Keratinocyte (primary cell): ENCODE measurements around the gene VMP1. TPM values are rescaled to one million over a fixed set of nuclear protein-coding genes. Genes with fewer than 3 reads are reported as not detected.
A peak's percentile ranks its signal among the peaks of the same experiment; 100 is the strongest.
"Not testable (repeated sequence)": the region's sequence is repeated elsewhere in the genome, so short reads cannot be mapped to it uniquely, and the experiment has no call there.

ENCODE experiments used
- DNase-seq: peaks from one replicate; pipeline ENCODE4 v3.0.0-alpha.2; 2011; ENCODE audit warnings: low read depth, missing footprints, low spot score
- FAIRE-seq: peaks from 2 replicates; lab custom pipeline; 2011; peaks lifted over from hg19 to GRCh38; lab: Jason Lieb, UNC
- H2AFZ ChIP-seq: 2 replicates; pipeline ENCODE4 v1.6.0; 2012; ENCODE audit warnings: low read length, control low read depth, inconsistent platforms; ENCODE audit not compliant: control insufficient read depth
- H3K27ac ChIP-seq: 2 replicates; pipeline ENCODE4 v1.5.1; 2011; ENCODE audit warnings: low read length; ENCODE audit not compliant: control insufficient read depth, insufficient read depth
- H3K27me3 ChIP-seq: 3 replicates; pipeline ENCODE4 v1.6.0; 2011; ENCODE audit warnings: low read length; ENCODE audit not compliant: control insufficient read depth, insufficient read depth; ENCODE audit errors: extremely low read depth
- H3K36me3 ChIP-seq, 2 experiments: 2 replicates in 1 of 2; 3 replicates in 1 of 2; pipeline ENCODE4 v1.5.1; 2011; ENCODE audit warnings: low read length in 2 of 2, mild to moderate bottlenecking in 1 of 2; ENCODE audit not compliant: control insufficient read depth in 2 of 2, insufficient read depth in 2 of 2; ENCODE audit errors: extremely low read depth in 1 of 2
- H3K4me1 ChIP-seq: 3 replicates; pipeline ENCODE4 v1.5.1; 2011; ENCODE audit warnings: low read length; ENCODE audit not compliant: control insufficient read depth, insufficient read depth; ENCODE audit errors: extremely low read depth
- H3K4me2 ChIP-seq: 3 replicates; pipeline ENCODE4 v1.6.0; 2011; ENCODE audit warnings: low read depth, low read length; ENCODE audit not compliant: control insufficient read depth, insufficient read depth; ENCODE audit errors: extremely low read depth
- H3K4me3 ChIP-seq, 3 experiments: fragments of 200-600 bp in 1 of 3; sonication (generic) in 1 of 3; 2 replicates in 2 of 3; 3 replicates in 1 of 3; pipeline ENCODE4 v1.5.1; 2011 to 2016; ENCODE audit warnings: low read length in 3 of 3, mild to moderate bottlenecking in 3 of 3, control low read depth in 2 of 3, inconsistent platforms in 1 of 3, low read depth in 1 of 3, mixed read lengths in 1 of 3, mixed run types in 1 of 3, moderate library complexity in 1 of 3; ENCODE audit not compliant: control insufficient read depth in 2 of 3, insufficient read depth in 2 of 3; ENCODE audit errors: extremely low read depth in 1 of 3
- H3K79me2 ChIP-seq: 2 replicates; pipeline ENCODE4 v1.6.0; 2012; ENCODE audit warnings: low read length; ENCODE audit not compliant: control insufficient read depth, insufficient read depth
- H3K9ac ChIP-seq: 3 replicates; pipeline ENCODE4 v1.6.0; 2011; ENCODE audit warnings: low read length; ENCODE audit not compliant: control insufficient read depth, insufficient read depth; ENCODE audit errors: extremely low read depth
- H3K9me1 ChIP-seq: 3 replicates; pipeline ENCODE4 v1.6.0; 2011; ENCODE audit warnings: low read length; ENCODE audit not compliant: control insufficient read depth, insufficient read depth; ENCODE audit errors: extremely low read depth
- H3K9me3 ChIP-seq: 2 replicates; pipeline ENCODE4 v1.5.1; 2012; ENCODE audit warnings: low read depth, low read length; ENCODE audit not compliant: control insufficient read depth
- H4K20me1 ChIP-seq: 3 replicates; pipeline ENCODE4 v1.6.0; 2011; ENCODE audit warnings: low read length; ENCODE audit not compliant: control insufficient read depth, insufficient read depth; ENCODE audit errors: extremely low read depth
- EZH2 ChIP-seq: IDR thresholded peaks from one replicate; pipeline ENCODE4 v1.6.1; 2012; ENCODE audit warnings: inconsistent platforms, mild to moderate bottlenecking, low read length, moderate library complexity
- dilution Hi-C: fragments of 300-500 bp; cut with MboI; formaldehyde crosslinking; loops from one replicate; pipeline ENCODE4 v1.7.0; 2020; ENCODE audit warnings: low sequenced_read_pairs; ENCODE audit not compliant: extremely low pct_ligation_motif_present
- polyA plus RNA-seq, 5 experiments: library from polyadenylated mRNA; depleted of rRNA in 3 of 5; stranded (reverse) in 3 of 5; stranded (forward) in 1 of 5; unstranded in 1 of 5; fragments of >200 nt; gene quantifications; 1 replicate in 1 of 5; 2 replicates in 3 of 5; 3 replicates in 1 of 5; pipeline versions ENCODE4 v1.2.1 to v1.2.3, GENCODE V29; 2011 to 2012; ENCODE audit warnings: missing spikeins in 2 of 5, low read depth in 1 of 5, low replicate concordance in 1 of 5
- TF ChIP-seq, protein P1 (sequence below), 3 experiments: IDR thresholded peaks in 1 of 3; conservative IDR thresholded peaks in 1 of 3; optimal IDR thresholded peaks in 1 of 3; 2 replicates in 2 of 3; 3 replicates in 1 of 3; pipeline versions ENCODE3 to v1.5.1; 2011; ENCODE audit warnings: low read length in 3 of 3, mild to moderate bottlenecking in 3 of 3, moderate library complexity in 2 of 3, control low read depth in 1 of 3, inconsistent platforms in 1 of 3; ENCODE audit not compliant: insufficient read depth in 2 of 3; ENCODE audit errors: extremely low read depth in 1 of 3

VMP1 gene
- polyA plus RNA-seq, 1 donor (not counting 4 experiments of a cell fraction or from before 2014, with no cell fraction given), result 303 TPM

DNA sequence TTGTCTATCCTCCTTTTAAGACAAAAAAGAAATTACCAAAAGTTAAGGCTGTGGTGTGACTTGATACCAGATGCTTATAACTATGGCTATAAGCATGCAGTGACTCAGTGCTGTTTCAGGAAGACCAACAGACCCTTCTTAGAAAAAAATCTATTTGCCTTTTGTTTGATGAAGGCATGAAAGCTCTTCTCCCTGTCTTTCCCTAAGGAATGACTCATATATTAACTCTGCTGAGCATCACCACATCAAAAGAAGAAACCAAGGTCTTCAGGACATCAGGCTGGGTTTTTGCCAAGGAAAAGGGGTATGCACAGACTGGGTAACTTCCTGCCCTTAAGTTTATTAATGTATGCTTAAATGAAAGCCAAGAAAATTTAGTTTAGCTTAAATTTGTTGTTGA, 47.1 kb downstream of the VMP1 start:
- H3K4me3 ChIP-seq, result peak overlapping the region in 1 of 3 experiments; percentile 0

DNA sequence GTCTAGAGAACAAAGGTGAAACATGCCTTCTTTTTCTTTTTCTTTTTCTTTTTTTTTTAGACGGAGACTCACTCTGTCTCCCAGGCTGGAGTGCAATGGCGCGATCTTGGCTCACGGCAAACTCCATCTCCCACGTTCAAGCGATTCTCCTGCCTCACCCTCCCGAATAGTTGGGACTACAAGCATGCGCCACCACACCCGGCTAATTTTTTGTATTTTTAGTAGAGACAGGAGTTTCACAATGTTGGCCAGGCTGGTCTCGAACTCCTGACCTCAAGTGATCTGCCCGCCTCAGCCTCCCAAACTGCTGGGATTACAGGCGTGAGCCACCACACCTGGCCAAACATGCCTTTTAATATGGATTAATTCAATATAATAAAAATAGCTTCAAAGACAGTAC, 47.6 kb downstream of the VMP1 start:
- FAIRE-seq, H3K9ac ChIP-seq, H3K4me3 ChIP-seq, H4K20me1 ChIP-seq, dilution Hi-C loops, H2AFZ ChIP-seq, H3K9me1 ChIP-seq, H3K9me3 ChIP-seq, H3K36me3 ChIP-seq, H3K79me2 ChIP-seq, H3K27me3 ChIP-seq, DNase-seq: not testable (repeated sequence)
- Histone ChIP-seq H3K4me1 (peaks cover 29% of the 10 kb centered on the region), H3K27ac (peak overlapping the region; percentile 78), H3K4me2 (peak overlapping the region; percentile 68)

More for the DNA sequence above, 47.1 kb downstream of the VMP1 start:
- Histone ChIP-seq H3K9me1 (no peaks in the 10 kb centered on the region), H3K79me2 (peaks cover 2% of the 10 kb centered on the region), H3K27ac (peak overlapping the region; percentile 78), H2AFZ (no peak overlapping the region), H3K27me3 (no peaks in the 10 kb centered on the region), H3K9ac (peak overlapping the region; percentile 65), H4K20me1 (no peaks in the 10 kb centered on the region), H3K9me3 (no peaks in the 10 kb centered on the region), H3K4me1 (peaks cover 29% of the 10 kb centered on the region), H3K36me3 (peaks cover 2 to 4% of the 10 kb centered on the region in 2 experiments), H3K4me2 (peak overlapping the region; percentile 68)
- dilution Hi-C loops, result no loop called here
- FAIRE-seq (peak; percentile 23), DNase-seq (peak; percentile 86)
- TF ChIP-seq, protein P1, sequence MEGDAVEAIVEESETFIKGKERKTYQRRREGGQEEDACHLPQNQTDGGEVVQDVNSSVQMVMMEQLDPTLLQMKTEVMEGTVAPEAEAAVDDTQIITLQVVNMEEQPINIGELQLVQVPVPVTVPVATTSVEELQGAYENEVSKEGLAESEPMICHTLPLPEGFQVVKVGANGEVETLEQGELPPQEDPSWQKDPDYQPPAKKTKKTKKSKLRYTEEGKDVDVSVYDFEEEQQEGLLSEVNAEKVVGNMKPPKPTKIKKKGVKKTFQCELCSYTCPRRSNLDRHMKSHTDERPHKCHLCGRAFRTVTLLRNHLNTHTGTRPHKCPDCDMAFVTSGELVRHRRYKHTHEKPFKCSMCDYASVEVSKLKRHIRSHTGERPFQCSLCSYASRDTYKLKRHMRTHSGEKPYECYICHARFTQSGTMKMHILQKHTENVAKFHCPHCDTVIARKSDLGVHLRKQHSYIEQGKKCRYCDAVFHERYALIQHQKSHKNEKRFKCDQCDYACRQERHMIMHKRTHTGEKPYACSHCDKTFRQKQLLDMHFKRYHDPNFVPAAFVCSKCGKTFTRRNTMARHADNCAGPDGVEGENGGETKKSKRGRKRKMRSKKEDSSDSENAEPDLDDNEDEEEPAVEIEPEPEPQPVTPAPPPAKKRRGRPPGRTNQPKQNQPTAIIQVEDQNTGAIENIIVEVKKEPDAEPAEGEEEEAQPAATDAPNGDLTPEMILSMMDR (optimal IDR thresholded peaks at IDR 0.05 in 1 of 3, IDR thresholded peaks at IDR 0.05 in 1 of 3, conservative IDR thresholded peaks at IDR 0.05 in 1 of 3; ENCODE audit: extremely low read depth in 1 of 3, insufficient read depth in 2 of 3, low read length in 3 of 3), result no peak
- TF ChIP-seq EZH2, result no peak

DNA sequence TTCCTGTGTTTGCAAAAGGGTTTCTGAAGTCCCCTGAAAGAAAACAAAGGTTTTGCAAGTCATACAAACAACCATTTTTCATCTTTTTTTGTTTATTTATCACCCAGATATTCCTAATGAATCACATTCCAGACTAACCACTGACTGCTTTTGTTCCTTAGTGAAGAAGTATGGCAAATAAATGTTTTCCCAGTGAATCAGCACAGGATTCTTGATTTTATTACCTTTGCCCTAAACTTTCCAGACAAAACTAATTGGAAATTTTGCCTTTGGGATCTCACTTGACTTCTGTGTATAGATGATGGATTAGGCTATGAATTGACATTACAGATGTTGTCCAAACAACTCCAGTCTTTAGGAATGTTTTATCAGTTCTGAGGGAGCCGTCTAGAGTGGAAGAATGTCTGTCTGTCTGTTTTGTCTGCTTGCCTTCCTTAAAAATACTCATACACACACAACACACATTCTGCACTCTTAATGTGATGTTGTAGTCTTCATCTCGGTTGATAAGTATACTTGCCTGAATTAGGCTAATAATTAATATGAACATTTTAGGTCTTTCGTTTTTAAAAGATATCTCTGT, 48.9 kb downstream of the VMP1 start:
- peaks cover 31% of the 10 kb centered on the region for H3K4me1 ChIP-seq
- peak; percentile 70 for FAIRE-seq

More for the DNA sequence above, 48.9 kb downstream of the VMP1 start:
- H3K9me1 ChIP-seq, result no peaks in the 10 kb centered on the region
- no peaks in the 10 kb centered on the region for H3K9me3 ChIP-seq
- dilution Hi-C loops, result no loop called here
- H3K4me3 ChIP-seq, result peak overlapping the region in 2 of 3 experiments; percentile 12 to 32
- H3K27me3 ChIP-seq, result no peaks in the 10 kb centered on the region
- H2AFZ ChIP-seq, result no peak overlapping the region
- H3K9ac ChIP-seq, result peak overlapping the region; percentile 49
- TF ChIP-seq, protein P1 (optimal IDR thresholded peaks at IDR 0.05 in 1 of 3, IDR thresholded peaks at IDR 0.05 in 1 of 3, conservative IDR thresholded peaks at IDR 0.05 in 1 of 3; ENCODE audit: extremely low read depth in 1 of 3, insufficient read depth in 2 of 3, low read length in 3 of 3), result no peak
- TF ChIP-seq EZH2, result no peak
- peaks cover 2% of the 10 kb centered on the region for H3K79me2 ChIP-seq
- H3K4me2 ChIP-seq, result peak overlapping the region; percentile 57
- DNase-seq, result no peak
- H3K27ac ChIP-seq, result peak overlapping the region; percentile 78
- H4K20me1 ChIP-seq, result no peaks in the 10 kb centered on the region
- peaks cover 2 to 4% of the 10 kb centered on the region in 2 experiments for H3K36me3 ChIP-seq
